GM23338 (cell line): ENCODE measurements around the gene BMP5. TPM values are rescaled to one million over a fixed set of nuclear protein-coding genes. Genes with fewer than 3 reads are reported as not detected.

Experiments used
- ATAC-seq: fragments of 200-7000 bp; cut with Tn5 transposase; 3 replicates; pipeline ENCODE4 v1.9.1; 2020
- DNase-seq: peaks from one replicate; pipeline ENCODE4 v3.0.0-alpha.2; 2015; ENCODE audit warnings: low spot score
- H2AFZ ChIP-seq: fragments of 200-600 bp; sonication (generic); 2 replicates; pipeline ENCODE4 v1.8.0; 2016; ENCODE audit warnings: antibody characterized with exemption, mild to moderate bottlenecking, moderate library complexity
- H3F3A ChIP-seq: fragments of 200-600 bp; sonication (generic); replicated peaks from 2 replicates; pipeline ENCODE4 v1.8.0; 2017; ENCODE audit warnings: antibody characterized with exemption, mixed run types, low read depth
- H3K27ac ChIP-seq: fragments of 200-600 bp; sonication (generic); 2 replicates; pipeline ENCODE4 v1.6.1; 2016; ENCODE audit warnings: low read depth
- H3K27me3 ChIP-seq: fragments of 200-600 bp; sonication (generic); 2 replicates; pipeline ENCODE4 v1.8.0; 2016; ENCODE audit warnings: mild to moderate bottlenecking, mixed run types, moderate library complexity; ENCODE audit not compliant: insufficient read depth
- H3K36me3 ChIP-seq: fragments of 200-600 bp; sonication (generic); 2 replicates; pipeline ENCODE4 v1.8.0; 2016; ENCODE audit warnings: mild to moderate bottlenecking; ENCODE audit not compliant: insufficient read depth
- H3K4me1 ChIP-seq: fragments of 200-600 bp; sonication (generic); 2 replicates; pipeline ENCODE4 v1.8.0; 2016; ENCODE audit warnings: mild to moderate bottlenecking, moderate library complexity; ENCODE audit not compliant: insufficient read depth
- H3K4me2 ChIP-seq: fragments of 200-600 bp; sonication (generic); 2 replicates; pipeline ENCODE4 v1.7.1; 2017; ENCODE audit warnings: mixed run types
- H3K4me3 ChIP-seq: fragments of 200-600 bp; sonication (generic); 2 replicates; pipeline ENCODE4 v1.6.1; 2016; ENCODE audit warnings: mixed run types
- H3K79me2 ChIP-seq: fragments of 200-600 bp; sonication (generic); replicated peaks from 2 replicates; pipeline ENCODE4 v1.8.0; 2017; ENCODE audit warnings: mild to moderate bottlenecking; ENCODE audit not compliant: insufficient read depth
- H3K9me2 ChIP-seq: fragments of 200-600 bp; sonication (generic); 2 replicates; pipeline ENCODE4 v1.8.0; 2017; ENCODE audit not compliant: insufficient read depth
- H4K20me1 ChIP-seq: fragments of 200-600 bp; sonication (generic); replicated peaks from 2 replicates; pipeline ENCODE4 v1.8.0; 2017; ENCODE audit warnings: mild to moderate bottlenecking; ENCODE audit not compliant: insufficient read depth
- H3K27ac Mint-ChIP-seq: 2 replicates; pipeline ENCODE4 v1.8.0; 2020; ENCODE audit warnings: inconsistent platforms, mild to moderate bottlenecking, moderate library complexity, mixed read lengths
- H3K27me3 Mint-ChIP-seq: 3 replicates; pipeline ENCODE4 v1.8.0; 2022; ENCODE audit warnings: low read depth, mild to moderate bottlenecking, moderate library complexity, mixed read lengths, inconsistent platforms; ENCODE audit not compliant: insufficient read depth, poor library complexity
- H3K36me3 Mint-ChIP-seq: 3 replicates; pipeline ENCODE4 v1.8.0; 2021; ENCODE audit warnings: low read depth, mild to moderate bottlenecking, inconsistent platforms, moderate library complexity, mixed read lengths
- H3K4me1 Mint-ChIP-seq: 3 replicates; pipeline ENCODE4 v1.8.0; 2020; ENCODE audit warnings: mild to moderate bottlenecking, inconsistent platforms, mixed read lengths
- H3K4me3 Mint-ChIP-seq: 3 replicates; pipeline ENCODE4 v1.8.0; 2021; ENCODE audit warnings: moderate library complexity, mild to moderate bottlenecking, inconsistent platforms, mixed read lengths
- H3K9me3 Mint-ChIP-seq: 3 replicates; pipeline ENCODE4 v1.8.0; 2020; ENCODE audit warnings: moderate library complexity, mild to moderate bottlenecking, inconsistent platforms, mixed read lengths
- CREB1 ChIP-seq: fragments of 250-450 bp; sonication (Bioruptor Pico); IDR thresholded peaks from 2 replicates; pipeline ENCODE4 v1.5.0; 2020; ENCODE audit warnings: low read depth, mild to moderate bottlenecking, moderate library complexity
- CTCF ChIP-seq, 2 experiments: fragments of 200-600 bp in 1 of 2; sonication (generic) in 1 of 2; conservative IDR thresholded peaks; 2 replicates each; pipeline versions ENCODE4 v1.5.1 to v1.6.1; 2016 to 2017; ENCODE audit warnings: antibody characterized with exemption in 2 of 2, low read depth in 2 of 2, mild to moderate bottlenecking in 2 of 2, moderate library complexity in 1 of 2
- ETS1 ChIP-seq: IDR thresholded peaks from 2 replicates; pipeline ENCODE4 v1.6.1; 2016; ENCODE audit warnings: antibody characterized with exemption
- EZH2phosphoT487 ChIP-seq: fragments of 200-600 bp; sonication (generic); IDR thresholded peaks from one replicate; pipeline ENCODE4 v1.8.1; 2018; ENCODE audit warnings: antibody characterized with exemption; ENCODE audit not compliant: unreplicated experiment
- JUNB ChIP-seq: IDR thresholded peaks from one replicate; pipeline ENCODE4 v1.6.1; 2016; ENCODE audit warnings: antibody characterized with exemption; ENCODE audit not compliant: unreplicated experiment
- NANOG ChIP-seq: IDR thresholded peaks from 2 replicates; pipeline ENCODE4 v1.6.1; 2016; ENCODE audit warnings: antibody characterized with exemption, borderline replicate concordance
- POLR2AphosphoS5 ChIP-seq: IDR thresholded peaks from 2 replicates; pipeline ENCODE4 v1.6.1; 2016; ENCODE audit warnings: antibody characterized with exemption, low read depth
- STAT1 ChIP-seq: IDR thresholded peaks from one replicate; pipeline ENCODE4 v1.6.1; 2016; ENCODE audit warnings: antibody characterized with exemption; ENCODE audit not compliant: unreplicated experiment
- ZNF114 ChIP-seq: fragments of 250-450 bp; sonication (Bioruptor Pico); IDR thresholded peaks from 2 replicates; pipeline ENCODE4 v1.5.0; 2020; ENCODE audit warnings: mild to moderate bottlenecking, moderate library complexity
- ZNF331 ChIP-seq: fragments of 250-450 bp; sonication (Bioruptor Pico); IDR thresholded peaks from 2 replicates; pipeline ENCODE4 v1.5.0; 2020; ENCODE audit warnings: low read depth, mild to moderate bottlenecking, moderate library complexity
- polyA plus RNA-seq: library from polyadenylated mRNA; unstranded; fragments of >200 nt; fragmentation: Nextera tagmentation; extraction: Ambion mirVana; gene quantifications from 2 replicates; pipeline ENCODE4 v1.2.1, GENCODE V29; 2016
- total RNA-seq: library from RNA; depleted of rRNA; stranded (reverse); fragments of >200 nt; shearing (Covaris generic); gene quantifications from 2 replicates; pipeline ENCODE4 v1.2.3, GENCODE V29; 2014
- TF ChIP-seq, protein P1 (sequence below): IDR thresholded peaks from one replicate; pipeline ENCODE4 v1.6.1; 2018; ENCODE audit warnings: antibody characterized with exemption; ENCODE audit not compliant: unreplicated experiment

Gene BMP5
- total and polyA plus RNA-seq, 2 experiments from 2014 or later = 0.06 to 0.07 TPM

DNA sequence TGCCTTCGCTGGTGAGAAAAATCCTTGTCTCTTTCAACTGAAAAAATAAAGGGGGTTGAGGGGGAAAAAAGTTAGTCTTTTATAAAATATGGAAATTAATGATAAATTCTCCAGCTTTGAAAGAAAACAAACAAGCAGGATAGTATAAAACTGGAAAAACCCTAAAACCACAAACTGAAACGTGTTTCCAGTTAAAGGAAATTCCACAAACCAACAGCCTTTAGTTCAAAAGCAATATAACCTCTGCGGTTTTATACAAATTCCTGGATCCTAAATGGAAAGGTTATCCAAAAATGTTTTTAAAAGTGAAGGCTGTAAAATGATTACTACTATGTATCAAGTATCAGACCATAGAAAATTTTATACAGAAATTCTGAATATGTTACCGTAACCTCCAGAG is 55.6 kb downstream of the BMP5 start:
- no peak overlapping the region for H3K4me3 ChIP-seq
- H3K27me3 Mint-ChIP-seq = no peaks in the 10 kb centered on the region
- no peaks in the 10 kb centered on the region for H3K4me1 Mint-ChIP-seq
- no peak overlapping the region for H2AFZ ChIP-seq
- H3K4me1 ChIP-seq = no peaks in the 10 kb centered on the region
- H4K20me1 ChIP-seq = no peaks in the 10 kb centered on the region
- TF ChIP-seq NANOG = no peak
- TF ChIP-seq CTCF (conservative IDR thresholded peaks at IDR 0.05; ENCODE audit: low read depth in 2 of 2) = no peak
- TF ChIP-seq POLR2AphosphoS5 = no peak
- TF ChIP-seq EZH2phosphoT487 = no peak
- no peak for TF ChIP-seq STAT1
- H3K27me3 ChIP-seq = no peaks in the 10 kb centered on the region
- H3K9me2 ChIP-seq = no peaks in the 10 kb centered on the region
- no peaks in the 10 kb centered on the region for H3K79me2 ChIP-seq
- H3K27ac ChIP-seq = no peak overlapping the region
- no peak overlapping the region for H3K4me3 Mint-ChIP-seq
- DNase-seq (no peak), ATAC-seq (no peak)
- no peaks in the 10 kb centered on the region for H3K36me3 ChIP-seq
- no peaks in the 10 kb centered on the region for H3K36me3 Mint-ChIP-seq
- no peak overlapping the region for H3K4me2 ChIP-seq
- H3K27ac Mint-ChIP-seq = no peak overlapping the region
- H3K9me3 Mint-ChIP-seq = no peaks in the 10 kb centered on the region
- H3F3A ChIP-seq = no peaks in the 10 kb centered on the region

DNA sequence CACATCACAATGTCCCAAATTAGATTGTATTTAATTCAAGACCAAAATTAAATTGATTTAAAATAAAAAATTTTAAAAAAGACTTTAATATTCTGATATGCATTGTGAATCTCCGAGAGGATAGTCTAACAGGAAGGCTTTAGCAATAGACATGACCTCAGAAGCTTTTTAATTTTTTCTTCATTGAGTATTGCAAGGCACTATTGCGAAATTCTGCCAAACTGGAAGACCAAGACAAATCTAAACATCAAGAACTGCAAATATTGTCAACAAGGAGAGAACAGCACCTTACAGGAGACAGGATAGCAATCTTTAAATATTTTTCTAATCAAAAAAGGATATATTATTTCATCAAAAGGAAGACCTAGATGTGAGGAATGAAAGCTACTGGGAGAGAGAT is 56.9 kb downstream of the BMP5 start:
- no peak overlapping the region for H3K4me3 ChIP-seq
- Mint-ChIP-seq H3K9me3 (no peaks in the 10 kb centered on the region), H3K27me3 (no peaks in the 10 kb centered on the region), H3K27ac (no peak overlapping the region), H3K4me1 (no peaks in the 10 kb centered on the region), H3K4me3 (no peak overlapping the region), H3K36me3 (no peaks in the 10 kb centered on the region)
- H3F3A ChIP-seq = no peaks in the 10 kb centered on the region
- H3K4me1 ChIP-seq = no peaks in the 10 kb centered on the region
- H3K79me2 ChIP-seq = no peaks in the 10 kb centered on the region
- no peak for DNase-seq
- no peaks in the 10 kb centered on the region for H4K20me1 ChIP-seq
- H3K36me3 ChIP-seq = no peaks in the 10 kb centered on the region
- H3K9me2 ChIP-seq = no peaks in the 10 kb centered on the region
- no peaks in the 10 kb centered on the region for H3K27me3 ChIP-seq
- no peak overlapping the region for H3K4me2 ChIP-seq
- no peak overlapping the region for H3K27ac ChIP-seq
- ATAC-seq = no peak
- H2AFZ ChIP-seq = no peak overlapping the region
- TF ChIP-seq ZNF331 = no peak
- no peak for TF ChIP-seq ETS1
- no peak for TF ChIP-seq EZH2phosphoT487
- no peak for TF ChIP-seq CREB1 (CRISPR knock-in tag)
- TF ChIP-seq JUNB = no peak
- TF ChIP-seq, protein P1, sequence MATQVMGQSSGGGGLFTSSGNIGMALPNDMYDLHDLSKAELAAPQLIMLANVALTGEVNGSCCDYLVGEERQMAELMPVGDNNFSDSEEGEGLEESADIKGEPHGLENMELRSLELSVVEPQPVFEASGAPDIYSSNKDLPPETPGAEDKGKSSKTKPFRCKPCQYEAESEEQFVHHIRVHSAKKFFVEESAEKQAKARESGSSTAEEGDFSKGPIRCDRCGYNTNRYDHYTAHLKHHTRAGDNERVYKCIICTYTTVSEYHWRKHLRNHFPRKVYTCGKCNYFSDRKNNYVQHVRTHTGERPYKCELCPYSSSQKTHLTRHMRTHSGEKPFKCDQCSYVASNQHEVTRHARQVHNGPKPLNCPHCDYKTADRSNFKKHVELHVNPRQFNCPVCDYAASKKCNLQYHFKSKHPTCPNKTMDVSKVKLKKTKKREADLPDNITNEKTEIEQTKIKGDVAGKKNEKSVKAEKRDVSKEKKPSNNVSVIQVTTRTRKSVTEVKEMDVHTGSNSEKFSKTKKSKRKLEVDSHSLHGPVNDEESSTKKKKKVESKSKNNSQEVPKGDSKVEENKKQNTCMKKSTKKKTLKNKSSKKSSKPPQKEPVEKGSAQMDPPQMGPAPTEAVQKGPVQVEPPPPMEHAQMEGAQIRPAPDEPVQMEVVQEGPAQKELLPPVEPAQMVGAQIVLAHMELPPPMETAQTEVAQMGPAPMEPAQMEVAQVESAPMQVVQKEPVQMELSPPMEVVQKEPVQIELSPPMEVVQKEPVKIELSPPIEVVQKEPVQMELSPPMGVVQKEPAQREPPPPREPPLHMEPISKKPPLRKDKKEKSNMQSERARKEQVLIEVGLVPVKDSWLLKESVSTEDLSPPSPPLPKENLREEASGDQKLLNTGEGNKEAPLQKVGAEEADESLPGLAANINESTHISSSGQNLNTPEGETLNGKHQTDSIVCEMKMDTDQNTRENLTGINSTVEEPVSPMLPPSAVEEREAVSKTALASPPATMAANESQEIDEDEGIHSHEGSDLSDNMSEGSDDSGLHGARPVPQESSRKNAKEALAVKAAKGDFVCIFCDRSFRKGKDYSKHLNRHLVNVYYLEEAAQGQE = no peak
- no peak for TF ChIP-seq ZNF114 (CRISPR knock-in tag)
